ENCODE results near the gene ZNF205. TPM values are rescaled to one million over a fixed set of nuclear protein-coding genes. Genes with fewer than 3 reads are reported as not detected.

ZNF205 gene
- total and polyA plus RNA-seq, 2 of the 8 experiments (the other 6 are each of a cell fraction or from before 2014, with no cell fraction given), result 19.1 to 19.9 TPM

DNA sequence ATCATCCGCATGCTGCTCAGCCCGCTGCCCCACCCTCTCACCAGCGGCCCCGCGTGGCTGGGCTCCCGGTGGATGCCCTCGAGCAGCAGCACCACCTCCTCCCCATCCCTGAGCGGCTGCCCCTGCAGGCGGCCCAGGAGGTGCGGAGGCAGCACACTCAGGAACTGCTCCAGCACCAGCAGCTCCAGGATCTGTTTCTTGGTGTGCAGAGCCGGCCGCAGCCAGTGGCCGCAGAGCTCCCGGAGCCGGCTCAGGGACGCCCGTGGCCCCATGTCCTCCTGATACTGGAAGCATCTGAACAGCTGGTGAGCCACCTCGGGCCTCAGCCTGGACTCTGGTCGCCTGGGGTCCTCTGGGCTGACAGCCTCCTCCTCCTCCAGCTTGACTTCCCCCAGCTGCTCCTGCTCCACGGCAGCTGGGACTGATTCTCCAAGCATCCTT, 19.9 kb upstream of the ZNF205 start (continued):
- TF ChIP-seq, protein P1, sequence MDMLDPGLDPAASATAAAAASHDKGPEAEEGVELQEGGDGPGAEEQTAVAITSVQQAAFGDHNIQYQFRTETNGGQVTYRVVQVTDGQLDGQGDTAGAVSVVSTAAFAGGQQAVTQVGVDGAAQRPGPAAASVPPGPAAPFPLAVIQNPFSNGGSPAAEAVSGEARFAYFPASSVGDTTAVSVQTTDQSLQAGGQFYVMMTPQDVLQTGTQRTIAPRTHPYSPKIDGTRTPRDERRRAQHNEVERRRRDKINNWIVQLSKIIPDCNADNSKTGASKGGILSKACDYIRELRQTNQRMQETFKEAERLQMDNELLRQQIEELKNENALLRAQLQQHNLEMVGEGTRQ (IDR thresholded peaks at IDR 0.05; ENCODE audit: low read length), result no peak
- TF ChIP-seq RAD21 (IDR thresholded peaks at IDR 0.05 in 1 of 2, conservative IDR thresholded peaks at IDR 0.05 in 1 of 2; ENCODE audit: low read depth in 2 of 2, low read length in 2 of 2) (no peak), SIX5 (IDR thresholded peaks at IDR 0.05; ENCODE audit: low read depth, low read length) (no peak), POU5F1 (IDR thresholded peaks at IDR 0.05; ENCODE audit: low read depth, low read length) (no peak), CBX8 (IDR thresholded peaks at IDR 0.05; ENCODE audit: borderline replicate concordance, low read depth, low read length) (no peak)

All from H1 (cell line).